CD4-positive, alpha-beta T cell treated with Interleukin-17A for 4 hours (primary cell): ENCODE measurements around the gene LGALS3BP.

Source experiments
- DNase-seq: peaks from one replicate; pipeline ENCODE4 v3.0.0-alpha.2; 2020; ENCODE audit warnings: mixed read lengths

The LGALS3BP gene

DNA sequence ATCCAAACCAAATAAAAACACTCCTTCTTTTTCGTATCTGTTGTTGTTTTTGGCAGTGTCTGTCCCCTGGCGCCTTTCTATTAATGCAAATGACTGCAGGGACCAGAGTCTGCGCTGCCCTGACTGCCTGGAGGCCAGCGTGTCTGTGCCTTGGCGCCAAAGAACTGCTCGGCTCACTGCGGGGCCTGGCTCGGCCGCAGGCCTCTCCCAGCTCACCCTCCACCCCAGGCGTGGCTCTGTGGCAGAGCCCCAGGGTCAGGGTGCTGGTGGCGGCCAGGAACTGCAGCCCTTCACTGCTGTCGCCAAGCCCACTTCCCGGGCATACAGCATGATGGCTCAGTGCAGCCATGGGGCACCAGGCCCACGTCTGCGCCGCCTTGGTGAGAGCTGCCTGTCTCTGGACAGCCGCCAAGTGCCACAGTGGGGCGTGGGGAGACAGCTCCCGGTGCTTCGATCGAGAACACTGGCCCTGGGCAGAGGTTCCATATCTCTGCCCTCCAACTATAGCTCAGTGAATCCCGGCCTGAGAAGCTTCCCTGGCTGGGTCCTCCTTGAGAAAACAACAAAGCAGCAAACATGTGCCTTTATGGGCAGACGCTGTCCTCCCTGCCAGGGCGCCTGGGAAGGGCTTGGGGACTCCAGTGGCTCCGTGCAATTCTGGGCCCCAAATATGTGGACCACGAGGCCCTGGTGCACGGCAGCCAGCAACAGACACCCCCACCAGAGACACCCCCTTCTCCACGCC, 18.8 kb upstream of the LGALS3BP start:
- no peak for DNase-seq

DNA sequence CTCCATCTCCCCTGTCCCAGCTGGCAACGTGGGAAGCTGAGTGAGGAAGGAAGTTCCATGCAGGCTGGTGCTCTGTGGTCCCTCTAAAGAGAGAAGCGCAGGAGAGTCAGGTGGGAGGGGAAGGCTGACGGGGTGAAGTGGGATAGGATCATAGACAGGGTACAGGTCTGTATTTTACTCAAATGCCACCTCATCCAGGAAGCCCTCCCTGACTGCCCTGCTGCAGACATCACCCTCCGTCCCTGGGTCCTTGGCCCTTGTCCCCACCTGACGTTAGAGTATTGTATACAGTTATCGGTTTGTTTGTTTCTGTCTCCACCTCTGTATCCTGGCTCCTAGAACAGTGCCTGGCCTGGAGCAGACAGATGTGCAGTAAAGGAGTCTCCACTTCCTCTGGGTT, 18.2 kb upstream of the LGALS3BP start:
- no peak for DNase-seq

DNA sequence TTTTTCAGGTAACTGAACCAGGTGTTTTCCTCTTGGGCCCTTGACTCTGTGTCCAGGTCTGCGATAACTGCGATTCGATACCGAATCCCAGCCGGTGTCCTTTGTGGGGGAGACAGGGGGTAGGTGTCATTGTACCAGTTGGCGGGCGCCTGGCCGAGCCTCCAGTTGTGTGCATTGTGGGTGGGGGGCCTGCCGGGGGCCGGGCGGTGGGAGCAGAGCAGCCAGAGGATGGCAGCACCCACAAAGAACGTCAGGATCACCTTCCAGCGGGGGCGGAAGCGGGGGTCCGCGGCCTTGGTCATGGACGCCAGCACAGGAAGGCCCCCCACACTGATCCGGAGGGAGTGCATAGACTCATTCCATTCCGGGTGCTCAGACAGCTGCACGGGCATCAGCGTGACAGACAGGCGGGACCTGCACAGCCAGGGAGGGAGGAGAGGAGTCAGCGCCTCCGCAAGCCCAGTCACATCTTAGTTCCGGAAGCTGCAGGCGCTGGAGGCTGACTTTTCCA, 17.6 kb upstream of the LGALS3BP start:
- DNase-seq = no peak

DNA sequence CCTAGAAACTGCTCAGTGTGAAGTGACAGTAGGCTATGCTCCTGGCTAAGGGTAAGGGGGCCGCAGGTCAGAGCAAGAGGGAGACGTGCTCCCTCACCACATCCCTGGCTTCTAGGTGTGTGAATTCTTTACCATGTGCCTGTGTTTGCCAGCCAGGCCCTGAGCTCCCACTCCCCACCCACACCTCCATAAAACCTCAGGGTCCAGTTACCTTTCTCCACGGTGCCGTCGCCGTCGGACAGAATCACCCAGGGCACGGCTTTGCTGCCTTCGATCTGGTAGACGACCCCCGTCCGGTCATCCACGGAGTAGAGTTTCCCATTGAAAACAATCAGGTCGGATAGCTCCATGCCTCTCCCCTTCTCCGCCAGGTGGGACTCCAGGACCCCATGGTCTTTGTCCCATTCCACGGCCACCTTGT, 17.1 kb upstream of the LGALS3BP start:
- DNase-seq = no peak

DNA sequence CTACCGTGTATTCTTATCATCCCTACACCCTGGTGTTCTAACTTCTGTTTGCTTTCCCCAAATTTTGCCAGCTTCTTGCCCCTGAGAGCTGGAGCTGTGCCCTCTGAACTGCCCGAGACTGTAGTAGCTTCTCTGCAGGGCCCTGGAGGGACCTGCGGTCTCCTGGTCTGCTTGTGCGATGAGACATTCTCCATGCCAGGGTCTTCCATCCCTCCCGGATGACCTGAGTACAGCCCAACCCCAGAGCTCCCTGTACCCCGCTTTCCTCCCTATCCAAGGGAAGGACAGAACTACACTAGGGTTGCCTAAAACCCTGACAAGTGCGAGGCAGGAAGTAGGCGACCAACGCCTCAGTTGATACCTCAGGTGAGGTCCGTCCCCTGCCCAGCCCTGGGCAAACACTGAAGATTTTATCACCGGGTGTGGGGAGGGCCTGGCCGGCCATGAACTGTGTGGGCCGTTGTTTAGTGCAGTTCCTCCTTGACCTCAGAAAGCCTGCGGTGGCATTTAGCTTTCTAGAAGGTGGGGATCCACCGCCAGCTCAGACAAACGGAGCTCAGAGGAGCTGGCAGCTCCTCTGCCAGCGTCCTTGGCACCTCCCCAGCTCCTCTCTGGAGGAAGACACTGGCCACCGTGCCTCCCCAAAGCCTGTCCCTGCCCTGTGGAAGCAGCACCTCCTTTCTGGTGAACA, 16.2 kb upstream of the LGALS3BP start:
- DNase-seq = no peak

DNA sequence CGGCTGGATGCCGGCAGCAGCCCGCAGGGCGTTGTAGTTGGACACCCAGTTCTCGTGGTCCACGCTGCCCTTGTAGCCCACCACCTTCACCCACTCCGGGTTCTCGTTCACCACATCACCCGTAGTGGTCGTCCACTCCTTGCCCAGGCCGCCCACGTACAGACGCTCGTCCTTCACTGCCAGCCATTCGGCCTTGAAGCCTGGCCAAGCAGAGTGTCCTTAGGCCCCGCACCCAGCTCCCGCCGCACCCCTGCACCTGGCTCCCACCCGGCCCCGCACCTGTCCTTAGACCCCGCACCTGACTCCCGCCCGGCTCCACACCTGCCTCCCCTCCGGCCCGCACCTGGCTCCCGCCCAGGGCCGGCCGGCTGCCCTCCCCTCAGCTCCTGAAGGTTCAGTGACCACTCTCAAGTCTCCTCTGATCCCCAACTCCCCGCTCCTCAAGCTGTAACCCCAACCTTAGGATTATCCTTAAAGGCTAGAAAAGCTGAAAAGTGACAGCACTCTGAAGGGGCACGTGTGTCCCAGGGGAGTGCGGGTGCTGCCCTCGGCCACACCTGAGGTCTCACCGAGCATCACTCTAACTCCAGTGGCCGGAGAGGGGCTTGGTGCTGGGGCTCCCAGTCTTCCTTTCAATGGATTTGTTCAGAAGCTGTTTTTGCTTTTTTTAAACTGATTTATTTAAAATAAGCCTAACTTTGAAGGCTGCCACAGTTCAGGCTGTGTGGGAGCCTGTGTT, 15.5 kb upstream of the LGALS3BP start:
- no peak for DNase-seq

DNA sequence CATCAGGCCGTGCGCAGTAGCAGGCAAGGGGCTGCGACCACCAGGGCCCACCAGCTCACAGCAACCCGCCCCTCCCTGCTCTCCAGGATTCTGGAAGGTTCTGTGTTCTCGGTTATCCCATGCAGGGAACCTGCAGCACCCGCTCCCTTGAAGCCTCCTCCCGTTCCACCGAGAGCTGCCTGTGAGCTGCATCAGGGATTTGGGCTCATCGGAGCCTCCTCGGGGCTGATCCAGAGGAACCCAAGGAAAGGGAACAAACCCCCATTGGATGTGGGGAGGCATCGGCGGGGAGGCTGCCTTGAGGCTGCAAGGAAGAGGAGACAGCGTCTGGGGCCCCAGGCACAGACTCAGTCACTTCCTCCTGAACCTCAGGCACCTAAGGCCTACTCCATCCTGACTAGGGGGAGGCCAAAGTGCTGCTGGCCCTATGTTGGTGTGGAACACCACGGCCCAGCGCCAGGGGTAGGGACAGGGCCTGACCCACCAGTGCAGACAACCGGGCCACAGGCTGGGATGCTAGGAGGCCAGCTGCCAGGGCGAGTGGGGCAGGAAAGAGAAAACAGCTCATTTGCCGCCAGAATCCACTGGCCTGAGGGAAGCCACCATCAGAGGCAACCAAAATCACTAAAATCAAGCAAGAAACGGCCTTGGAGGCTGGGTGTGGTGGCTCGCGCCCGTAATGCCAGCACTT, 14.4 kb upstream of the LGALS3BP start:
- no peak for DNase-seq

DNA sequence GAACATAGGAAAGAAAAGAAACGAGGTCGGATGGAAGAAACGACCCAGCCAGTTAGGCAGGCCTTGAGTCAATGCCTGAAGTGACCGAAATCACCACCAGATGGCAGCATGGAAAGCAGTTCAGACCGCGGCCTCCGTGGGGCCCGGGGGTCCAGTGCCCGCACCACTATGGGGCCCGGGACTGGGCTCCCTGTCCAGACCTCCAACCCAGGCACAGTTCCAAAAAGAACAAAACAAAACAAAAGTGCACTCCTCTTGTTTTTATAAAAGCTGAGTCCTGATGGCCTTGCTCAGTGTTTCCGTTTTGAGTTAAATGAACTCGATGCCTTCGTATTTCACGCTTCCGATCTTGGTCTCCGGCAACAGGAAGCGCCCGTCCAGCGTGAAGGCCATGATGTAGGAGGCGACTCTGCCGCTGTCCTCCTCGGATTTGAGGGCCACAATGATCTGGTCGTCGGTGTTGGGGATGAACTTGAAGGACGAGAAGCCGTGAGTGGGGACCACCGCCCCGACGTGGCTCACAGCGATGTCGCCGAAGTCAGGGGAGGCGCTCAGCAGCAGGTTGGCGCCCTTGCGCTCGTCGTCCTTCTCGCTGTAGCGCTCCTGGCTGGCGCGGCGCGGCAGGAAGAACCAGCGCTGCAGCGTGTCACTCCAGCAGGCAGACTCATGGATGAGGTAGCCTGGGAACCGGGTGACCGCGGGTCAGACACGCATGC, 13.7 kb upstream of the LGALS3BP start:
- DNase-seq = peak; percentile 65

DNA sequence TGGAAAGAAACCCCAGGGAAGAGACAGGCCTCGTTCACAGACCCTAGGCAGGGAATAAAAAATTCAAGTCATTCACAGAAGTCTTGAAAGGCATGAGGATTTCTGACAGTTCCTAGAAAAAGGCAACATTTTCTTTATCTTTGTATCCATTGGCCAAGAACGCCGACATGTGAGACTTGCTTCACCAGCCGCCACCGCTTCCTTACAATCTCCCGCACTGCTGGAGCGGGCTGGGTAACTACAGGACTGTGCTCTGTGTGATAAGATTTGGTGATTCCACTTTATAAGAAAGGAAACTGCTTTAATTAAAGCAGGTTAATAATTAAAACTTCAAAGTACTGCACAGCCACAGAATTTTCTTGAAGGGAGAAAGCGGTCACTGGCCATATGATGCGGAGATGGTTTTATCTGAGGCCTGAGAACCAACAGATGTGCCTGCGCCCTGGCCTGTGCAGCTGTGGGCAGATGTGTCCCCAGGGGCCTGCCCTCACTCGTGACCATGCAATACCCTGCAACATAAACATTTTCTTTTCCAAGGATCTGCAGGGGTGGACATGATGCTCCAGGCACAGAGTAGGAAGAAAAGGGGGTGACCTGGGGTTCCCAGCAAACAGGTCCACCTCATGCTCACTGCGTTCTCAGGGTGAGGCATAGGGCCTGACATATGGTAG, 13.0 kb upstream of the LGALS3BP start:
- DNase-seq = no peak

DNA sequence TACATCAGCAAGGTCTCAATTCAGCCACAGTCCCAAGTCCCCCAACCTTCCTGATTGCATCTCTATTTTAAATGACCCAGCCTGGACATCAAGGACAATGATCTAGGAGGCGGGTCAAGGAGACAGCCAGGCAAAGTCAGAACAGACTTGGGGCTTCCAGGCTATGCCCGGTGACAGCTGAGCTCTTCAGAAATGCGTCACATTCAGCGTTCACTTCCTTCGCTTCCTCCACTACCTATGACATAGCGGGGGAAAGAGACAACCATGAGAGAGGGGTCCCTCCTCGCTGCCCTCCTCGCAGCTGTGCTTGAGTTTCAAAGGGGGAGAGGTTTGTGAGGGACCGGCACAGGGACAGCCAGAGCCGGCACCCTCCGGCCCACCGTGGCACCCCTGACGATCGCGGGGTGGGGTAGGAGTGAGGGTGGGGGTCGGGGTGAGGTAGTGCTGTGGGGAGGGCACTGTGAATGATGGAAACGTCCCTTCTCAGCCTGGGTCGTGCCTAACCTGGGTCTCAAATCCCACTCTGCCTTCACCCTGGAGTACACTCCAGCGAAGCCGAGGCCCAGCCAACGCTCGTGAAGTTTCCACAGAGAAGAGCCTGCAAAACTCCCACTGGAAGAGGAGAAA, 12.3 kb upstream of the LGALS3BP start:
- DNase-seq = no peak

DNA sequence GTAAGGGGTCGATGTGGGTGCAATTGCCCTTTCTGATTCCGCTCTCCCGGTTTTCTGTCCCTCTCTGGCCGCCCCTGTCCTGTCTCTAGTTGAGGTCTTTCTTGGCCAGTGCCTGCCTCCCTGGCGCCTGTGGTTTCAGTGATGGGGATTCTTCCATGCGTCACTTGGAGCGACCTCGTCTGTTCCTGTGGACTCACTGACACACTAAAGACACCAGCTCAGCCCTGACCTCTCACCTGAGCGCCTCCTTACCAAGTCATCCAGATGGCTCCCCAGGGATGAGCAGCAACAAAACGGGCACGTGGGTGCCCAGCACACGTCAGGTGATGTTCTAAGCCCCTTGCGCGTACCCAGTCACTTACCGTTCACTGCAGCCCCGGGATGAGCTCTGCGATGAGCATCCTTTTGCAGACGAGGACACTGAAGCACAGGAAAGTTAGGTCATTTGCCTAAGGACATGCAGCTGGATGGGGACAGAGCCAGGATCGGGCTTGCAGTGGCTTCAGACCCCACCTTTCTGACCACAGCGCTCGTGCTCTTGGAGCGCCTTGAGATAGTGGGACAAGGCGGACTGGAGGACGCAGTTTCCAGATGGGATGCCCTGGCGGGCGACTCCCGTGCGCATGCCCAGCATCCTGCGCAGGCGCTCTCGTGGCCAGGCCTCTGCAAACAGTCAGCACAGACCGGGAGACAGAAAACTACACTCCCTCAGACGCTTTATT, 11.5 kb upstream of the LGALS3BP start:
- DNase-seq = no peak

DNA sequence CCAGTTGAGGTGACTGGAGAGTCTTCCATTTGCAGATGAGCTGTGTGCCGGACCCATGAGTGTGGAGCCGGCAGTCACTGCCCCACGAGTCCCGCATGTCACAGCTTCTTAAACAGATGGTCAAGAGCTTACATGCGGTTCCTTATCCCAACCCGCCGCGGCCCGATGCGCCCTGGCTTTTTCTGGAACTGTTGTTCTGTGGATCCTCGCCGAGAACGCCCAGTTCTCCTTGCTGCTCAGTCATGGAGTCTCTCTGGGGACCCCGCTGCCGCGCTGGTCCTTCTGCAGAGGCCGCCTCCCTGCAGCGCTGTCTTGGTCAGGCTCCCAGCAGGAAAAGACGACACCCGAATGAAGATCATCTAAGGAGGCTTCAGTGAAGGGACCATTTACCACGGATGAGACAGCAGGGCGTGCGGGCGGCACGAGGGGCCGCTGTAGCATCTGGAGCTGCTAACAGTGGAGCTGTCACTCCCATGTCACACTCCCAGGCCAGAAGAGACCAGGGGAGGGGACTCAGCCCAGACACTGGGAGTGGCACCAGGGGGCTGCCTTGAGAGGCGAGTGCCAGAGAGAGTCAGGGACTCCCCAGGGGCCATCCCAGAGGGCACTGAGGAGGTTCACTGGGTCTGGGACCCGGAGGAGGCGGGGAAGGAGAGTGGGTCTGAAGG, 10.8 kb upstream of the LGALS3BP start:
- DNase-seq = no peak

DNA sequence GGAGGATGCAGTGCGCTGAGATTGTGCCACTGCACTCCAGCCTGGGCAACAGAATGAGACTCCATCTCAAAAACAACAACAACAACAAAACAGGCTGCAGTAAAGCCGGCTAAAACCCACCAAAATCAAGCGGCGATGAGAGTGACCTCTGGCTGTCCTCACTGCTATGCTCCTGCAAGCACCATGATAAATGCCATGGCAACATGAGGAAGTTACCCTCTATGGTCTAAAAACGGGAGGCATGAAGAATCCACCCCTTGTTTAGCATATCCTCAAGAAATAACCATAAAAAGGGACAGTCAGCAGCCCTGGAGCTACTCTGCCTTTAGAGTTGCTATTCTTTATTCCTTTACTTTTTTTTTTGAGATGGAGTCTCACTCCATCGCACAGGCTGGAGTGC, 8.4 kb upstream of the LGALS3BP start:
- no peak for DNase-seq

DNA sequence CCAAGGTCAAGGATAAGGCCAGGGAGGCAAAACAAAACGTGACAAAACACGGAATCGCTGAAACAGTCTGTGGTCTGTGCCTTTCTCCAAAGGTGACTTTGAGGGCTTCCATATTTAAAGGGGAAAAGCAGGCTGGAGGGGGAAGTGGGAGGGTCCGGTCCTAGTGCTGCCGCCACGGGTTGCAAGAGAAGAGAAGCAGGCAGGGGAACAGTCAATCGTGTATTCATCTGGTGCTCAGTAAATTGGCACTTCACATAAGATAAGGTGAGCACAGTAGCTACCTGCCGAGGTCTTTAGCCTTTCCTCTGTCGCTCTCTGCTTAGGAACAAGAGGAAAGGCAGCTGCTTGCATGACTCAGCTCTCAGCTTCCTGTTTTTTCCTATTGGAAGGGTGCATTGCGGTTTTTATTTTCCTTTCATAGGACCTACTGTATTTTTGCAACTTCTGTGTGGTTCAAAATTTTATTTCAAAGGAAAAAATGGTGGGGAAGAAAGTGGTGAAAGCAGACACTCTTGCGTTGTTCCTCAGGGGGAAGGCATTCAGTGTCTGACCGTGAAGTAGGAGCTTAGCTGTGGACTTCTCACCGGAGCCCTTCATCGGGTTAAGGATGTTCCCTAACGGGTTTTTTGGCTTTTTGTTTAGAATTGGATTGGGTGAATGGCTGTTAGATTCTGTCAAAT, 7.1 kb upstream of the LGALS3BP start:
- DNase-seq = peak; percentile 20

DNA sequence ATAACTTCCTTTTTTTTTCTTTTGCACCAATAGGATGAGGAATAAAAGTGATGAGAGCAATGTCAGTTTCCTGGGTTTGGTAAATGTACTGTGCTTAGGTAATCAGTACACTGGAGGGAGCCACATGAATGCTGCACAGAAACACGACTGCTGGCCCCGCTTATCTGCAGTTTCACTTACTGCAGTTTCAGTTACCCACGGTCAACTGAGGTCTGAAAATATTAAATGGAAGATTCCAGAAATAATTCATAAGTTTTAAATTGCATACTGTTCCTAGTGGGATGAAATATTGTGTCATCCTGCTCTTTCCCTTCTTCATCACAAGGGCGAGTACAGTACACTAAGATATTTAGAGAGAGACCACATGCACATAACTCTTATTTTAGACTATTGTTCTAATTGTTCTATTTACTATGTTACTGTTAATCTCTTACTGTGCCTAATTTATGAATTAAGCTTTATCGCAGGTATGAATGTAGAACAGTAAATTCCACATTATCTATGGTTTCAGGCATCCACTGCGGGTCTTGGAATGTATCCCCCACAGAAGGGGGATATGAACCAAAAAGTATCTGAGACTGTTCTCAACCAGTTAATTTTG, 6.4 kb upstream of the LGALS3BP start:
- DNase-seq = peak; percentile 27

DNA sequence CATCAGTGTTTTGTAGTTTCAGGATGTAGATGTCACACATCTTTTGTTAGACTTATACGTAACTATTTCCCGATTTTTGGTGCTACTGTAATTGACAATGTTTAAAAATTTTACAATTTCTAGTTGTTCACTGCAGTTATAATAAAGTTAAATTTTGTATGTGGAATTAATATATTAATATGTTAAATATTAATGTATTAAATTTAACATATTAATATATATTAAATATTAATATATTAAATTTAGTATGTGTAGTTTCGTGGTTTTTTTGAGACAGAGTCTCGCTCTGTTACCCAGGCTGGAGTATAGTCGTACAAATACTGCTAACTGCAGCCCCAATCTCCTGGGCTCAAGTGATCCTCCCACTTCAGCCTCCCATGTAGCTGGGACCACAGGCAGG, 5.7 kb upstream of the LGALS3BP start:
- no peak for DNase-seq

DNA sequence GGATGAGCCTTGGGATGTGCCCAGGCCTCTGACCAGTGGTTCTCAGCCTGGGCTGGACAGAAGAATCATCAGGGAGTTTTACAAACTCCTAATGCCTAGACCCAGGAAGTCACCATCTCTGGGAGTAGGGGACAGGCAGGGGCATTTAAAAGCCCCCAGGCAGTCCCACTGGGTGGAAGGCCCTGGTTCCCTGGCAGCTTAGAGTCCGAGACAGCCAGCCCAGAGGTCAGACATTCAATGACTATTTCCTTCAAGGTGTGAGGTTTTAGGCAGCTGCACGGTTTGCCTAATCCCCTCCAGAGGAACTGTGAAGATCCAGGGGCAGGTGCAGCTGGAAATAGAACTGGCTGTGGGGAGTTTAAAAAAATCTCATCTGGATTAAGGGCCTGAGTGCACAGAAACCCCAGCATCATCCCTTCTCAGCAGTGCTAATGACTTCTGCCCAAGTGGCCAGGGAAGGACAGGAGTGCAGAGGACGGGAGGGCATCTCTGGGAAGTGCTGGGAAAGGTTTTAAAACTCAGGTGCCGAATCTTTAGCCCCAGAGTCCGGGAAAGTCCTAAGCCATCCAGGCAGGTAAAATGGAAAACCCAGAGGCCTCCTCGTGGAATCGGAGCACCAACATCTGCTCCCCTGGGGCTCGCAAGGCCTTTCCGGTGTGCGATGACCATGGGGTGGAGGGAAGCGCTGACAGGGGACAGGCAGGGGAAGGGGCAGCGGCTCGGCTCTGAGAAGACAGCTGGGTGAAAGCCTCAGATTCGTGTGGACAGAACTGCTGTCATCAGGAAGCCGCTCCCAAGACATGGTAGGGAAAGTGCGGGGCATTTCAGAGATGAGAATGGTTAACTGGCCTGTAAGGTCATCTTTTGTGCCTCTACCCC, 1.5 kb upstream of the LGALS3BP start:
- DNase-seq = no peak

DNA sequence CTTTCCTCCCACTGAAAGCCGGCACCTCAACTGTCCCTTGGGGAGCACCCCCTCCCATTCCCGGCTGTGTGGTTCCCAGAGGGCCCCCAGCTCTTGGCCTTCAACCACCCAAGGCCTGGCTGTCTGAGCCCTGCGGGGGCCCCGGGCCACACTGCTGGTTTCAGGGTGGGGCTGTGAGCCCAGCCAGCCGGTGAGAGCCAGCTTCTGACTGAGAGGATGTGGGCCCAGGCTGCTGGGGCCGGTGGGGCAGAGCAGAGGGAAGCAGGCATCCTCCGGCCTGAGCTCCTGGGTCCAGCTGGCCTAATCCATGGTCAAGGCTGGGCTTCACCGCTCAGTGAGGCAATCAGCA, 875 bp upstream of the LGALS3BP start:
- DNase-seq = no peak
